T-helper 2 cell treated with Interferon-gamma antibody and Interleukin-4, amounts not matched to agents 100 ng/mL and 5 ng/mL, for 36 hours (primary cell): ENCODE measurements around the gene GIN1. TPM values are rescaled to one million over a fixed set of nuclear protein-coding genes. Genes with fewer than 3 reads are reported as not detected.
"Not testable (repeated sequence)": the region's sequence is repeated elsewhere in the genome, so short reads cannot be mapped to it uniquely, and the experiment has no call there.

Experiments used
- intact Hi-C: fragments of 100-400 bp; cut with micrococcal nuclease; formaldehyde crosslinking; loops from one replicate; pipeline ENCODE4 v1.15.1; 2023
- total RNA-seq: library from RNA; stranded (reverse); gene quantifications from 2 replicates; pipeline ENCODE4 v1.2.3, GENCODE V29; 2022

GIN1 gene
- total RNA-seq, 1 donor from 2014 or later, result 10.5 TPM

DNA sequence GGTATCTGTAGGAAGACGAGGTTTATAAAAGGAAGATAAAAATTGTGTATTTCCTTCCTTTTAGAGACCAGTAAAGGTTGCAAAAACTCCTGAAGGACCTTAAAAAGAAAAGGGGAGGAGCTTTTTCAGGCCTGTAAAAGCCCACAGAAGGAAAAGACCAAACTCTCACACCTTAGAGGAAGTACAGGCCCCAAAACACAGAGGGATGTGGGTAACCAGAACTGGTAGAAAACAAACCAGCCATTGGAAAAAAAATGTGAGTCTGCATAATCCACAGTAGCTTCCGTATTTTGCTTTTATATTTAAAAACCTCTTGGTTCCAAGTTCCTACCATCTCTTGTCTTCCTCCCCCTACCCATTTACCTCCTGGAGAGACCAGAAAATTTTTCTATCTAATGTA, 8.5 kb downstream of the GIN1 start:
- intact Hi-C loops, result loop anchor here (1.0 kb wide), 1 partner anchor 9 kb away; the partner anchor contains the start of genes GIN1 and PPIP5K2

DNA sequence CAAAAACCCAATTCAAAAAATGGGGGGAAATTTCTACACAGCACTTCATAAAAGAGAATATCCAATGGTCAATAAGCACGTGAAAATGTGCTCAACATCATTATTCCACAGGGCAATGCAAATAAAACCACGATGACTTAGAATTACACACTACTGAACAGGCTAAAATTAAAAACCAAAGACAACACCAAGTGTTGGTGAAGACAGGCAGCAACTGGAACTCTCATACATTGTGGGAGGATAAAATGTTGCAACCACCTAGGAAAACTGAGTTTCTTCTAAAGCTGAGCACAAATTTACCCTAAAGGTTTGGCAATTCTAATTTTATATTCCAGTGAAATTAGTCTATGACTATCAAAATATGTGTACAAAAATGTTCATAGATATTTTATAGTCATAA, 9.5 kb downstream of the GIN1 start:
- intact Hi-C loops, result no loop called here

DNA sequence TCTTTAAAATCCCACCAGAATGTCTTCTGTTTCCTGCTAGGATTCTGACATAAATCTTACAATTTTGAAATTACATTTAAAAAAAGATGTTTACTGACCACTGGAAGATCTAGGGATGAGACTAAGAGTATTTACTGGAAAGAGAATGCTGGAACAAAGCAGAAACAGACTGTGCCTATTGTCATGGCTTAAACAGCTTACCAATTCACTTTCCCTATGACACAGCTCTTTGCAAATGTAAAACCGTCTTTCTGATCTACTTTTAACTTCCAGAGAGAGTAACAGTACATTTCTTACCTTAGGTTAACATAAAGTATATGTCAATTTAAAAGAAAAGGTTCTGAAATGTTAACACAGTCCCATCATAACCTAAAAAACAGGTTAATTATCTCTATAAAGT, 10.7 kb downstream of the GIN1 start:
- intact Hi-C loops, result no loop called here

DNA sequence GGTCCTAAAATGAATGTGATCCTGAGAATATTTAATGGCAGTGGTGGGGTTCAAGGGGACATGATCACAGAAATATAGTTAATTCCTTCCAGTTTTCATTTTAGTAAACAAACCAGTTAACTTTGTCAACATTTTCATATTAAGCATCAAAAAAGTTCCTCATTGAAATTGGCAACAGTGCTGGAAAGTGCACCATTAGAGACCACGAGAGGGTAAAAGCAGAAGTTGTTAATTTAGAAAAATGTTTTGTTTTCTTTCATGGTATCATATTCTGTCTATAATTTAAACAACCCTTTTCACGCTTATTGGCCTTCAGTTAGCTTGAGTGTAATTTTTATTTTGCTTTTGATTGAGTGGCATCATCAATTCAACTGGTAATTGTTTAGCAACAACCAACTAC, 11.9 kb downstream of the GIN1 start:
- intact Hi-C loops, result no loop called here

DNA sequence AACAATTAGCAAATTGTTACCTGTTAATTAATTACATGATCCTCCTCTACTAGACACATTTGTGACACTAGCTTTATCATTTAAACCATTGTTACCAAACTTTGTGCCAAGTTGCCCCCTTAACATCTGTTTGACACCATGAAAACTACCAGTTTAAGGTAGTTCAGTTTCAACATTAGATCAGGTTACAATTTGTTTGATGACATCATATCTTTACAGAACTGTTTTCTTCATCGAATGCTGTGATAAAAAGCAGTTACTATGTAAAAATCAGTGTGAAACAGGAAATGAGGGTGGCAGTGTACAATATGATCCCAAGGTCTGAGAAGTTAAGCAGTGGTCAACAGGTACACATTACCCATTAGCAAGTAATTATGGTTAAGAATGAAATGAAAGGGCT, 17.7 kb downstream of the GIN1 start:
- intact Hi-C loops, result no loop called here

DNA sequence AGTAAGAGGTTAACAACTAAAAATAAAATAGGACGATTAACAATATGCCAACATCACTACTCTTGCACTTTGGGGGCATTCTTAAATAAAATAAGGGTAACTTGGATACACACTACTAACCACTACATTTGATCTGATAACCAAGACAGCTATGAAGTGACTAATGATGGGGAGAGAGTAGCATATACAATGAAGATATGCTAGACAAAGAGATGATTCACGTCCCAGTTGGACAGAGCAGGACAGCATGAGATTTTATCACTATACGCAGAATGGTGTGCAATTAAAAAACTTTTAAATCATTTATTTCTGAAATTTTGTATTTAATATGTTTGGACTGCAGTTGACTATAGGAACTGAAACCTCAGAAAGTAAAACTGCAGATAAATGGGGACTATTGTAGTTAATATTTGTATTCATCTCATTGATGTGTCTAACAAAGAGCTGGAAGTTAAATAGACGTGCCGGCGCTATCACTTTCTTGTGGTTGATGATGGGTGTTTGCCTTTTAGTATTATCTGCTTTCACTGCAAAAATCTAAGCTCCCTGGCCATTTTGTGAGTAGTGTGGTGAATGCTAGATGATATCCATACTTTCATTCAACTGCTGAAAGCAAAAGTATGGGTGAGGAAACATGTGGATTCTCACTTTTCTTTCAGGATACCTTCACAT, 18.7 kb downstream of the GIN1 start:
- intact Hi-C loops, result no loop called here

DNA sequence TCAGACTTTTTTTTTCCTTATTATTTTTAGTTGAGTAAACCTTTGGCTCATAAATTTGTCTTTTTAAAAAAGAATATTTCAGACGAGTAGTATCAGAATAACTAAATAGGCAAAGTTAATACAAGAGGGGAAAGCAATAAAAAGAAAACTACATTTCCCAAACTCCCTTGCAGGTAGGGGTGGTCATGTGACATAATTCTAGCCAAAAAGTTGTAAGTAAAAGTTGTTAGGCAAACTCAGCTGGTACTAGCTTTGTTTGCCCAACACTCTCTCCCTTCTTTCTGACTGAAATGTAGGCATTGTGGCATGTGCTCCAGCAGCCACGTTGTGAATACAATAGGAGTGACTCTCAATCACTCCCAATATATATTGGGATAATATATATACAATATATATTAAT, 20.9 kb downstream of the GIN1 start:
- intact Hi-C loops, result no loop called here

DNA sequence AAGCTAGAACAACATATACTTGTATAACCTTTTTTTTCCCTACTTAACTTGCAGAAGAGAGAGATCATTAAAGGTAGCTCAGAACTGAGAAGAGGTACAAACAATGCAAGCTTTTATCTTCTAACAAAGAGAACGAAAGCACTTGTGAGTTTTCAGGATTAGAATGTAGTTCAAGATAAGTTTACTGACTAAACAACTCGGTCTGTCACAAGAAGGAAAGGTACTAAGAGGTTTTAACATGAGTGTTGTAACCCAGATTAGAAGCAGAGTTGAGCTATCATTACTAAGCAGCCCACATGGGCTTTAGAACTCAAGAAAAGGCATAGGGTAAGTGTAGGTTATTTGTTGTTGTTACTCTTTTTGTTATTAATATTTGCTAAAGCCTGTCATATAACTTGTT, 25.2 kb downstream of the GIN1 start:
- intact Hi-C loops, result no loop called here

DNA sequence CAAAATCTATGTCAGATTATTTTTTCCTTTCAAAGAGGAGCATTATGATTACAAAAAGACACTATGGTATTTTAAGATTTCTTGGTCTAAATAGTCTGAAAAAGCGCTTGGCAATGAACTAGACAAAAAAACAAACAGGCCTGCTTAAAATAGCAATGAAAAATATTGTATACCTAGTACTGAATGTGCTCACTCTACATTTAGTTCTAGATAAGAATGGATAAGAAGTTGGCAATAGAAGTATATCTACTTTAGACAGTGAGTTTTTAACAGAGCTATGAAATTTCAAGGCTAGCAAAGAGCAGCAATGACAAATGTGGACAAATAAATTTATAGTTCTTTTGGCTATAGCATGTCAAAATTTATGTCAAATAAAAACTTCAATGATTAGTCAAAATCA, 26.2 kb downstream of the GIN1 start:
- intact Hi-C loops, result no loop called here

DNA sequence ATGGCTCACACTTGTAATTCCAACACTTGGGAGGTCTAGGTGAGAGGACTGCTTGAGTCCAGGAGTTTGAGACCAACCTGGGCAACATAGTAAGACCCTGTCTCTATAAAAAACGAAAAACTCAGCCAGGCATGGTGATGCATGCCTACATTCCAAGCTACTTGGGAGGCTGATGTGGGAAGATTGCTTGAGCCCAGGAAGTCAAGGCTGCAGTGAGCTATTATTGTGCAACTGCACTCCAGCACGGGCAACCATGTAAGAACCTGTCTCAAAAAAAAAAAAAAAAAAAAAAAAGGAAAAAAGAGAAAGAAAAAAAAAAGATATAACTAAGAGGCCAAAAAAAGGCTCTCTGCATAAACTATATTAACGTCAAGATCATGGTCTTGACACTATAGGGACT, 27.3 kb downstream of the GIN1 start:
- intact Hi-C loops, result no loop called here

DNA sequence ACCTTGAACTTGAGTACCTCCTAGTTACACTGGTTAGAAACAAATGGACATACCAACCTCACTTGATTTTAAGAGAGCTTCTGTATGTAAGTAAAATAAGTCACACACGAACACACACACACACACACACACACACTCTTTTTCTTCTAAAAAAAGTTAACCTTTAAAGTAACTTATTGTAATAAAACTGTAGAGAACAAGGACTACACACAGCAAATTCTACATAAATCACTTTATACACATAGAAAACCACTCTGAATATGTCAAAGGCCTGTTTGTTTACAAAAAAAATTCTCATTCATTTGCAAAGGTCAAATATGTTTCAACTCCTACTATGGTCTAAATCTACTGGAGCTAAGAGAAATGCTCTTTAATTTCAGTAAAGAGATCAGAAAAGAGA, 29.1 kb downstream of the GIN1 start:
- intact Hi-C loops, result no loop called here

DNA sequence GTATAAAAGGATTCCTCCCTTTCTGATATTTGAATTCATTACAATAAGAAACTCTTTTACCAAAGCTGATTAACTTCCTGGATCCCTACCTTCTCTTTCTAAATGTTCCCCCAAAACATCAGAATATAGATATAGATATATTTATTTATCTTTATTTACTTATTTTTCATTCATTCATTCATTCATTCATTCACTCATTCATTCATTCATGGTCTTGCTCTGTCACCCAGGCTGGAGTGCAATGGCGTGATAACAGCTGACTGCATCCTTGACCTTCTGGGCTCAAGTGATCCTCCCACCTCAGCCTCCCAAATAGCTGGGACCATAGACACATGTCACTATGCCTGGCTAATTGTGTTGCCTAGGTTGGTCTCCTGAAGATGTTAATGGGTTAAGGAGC, 30.7 kb downstream of the GIN1 start:
- intact Hi-C loops, result no loop called here

DNA sequence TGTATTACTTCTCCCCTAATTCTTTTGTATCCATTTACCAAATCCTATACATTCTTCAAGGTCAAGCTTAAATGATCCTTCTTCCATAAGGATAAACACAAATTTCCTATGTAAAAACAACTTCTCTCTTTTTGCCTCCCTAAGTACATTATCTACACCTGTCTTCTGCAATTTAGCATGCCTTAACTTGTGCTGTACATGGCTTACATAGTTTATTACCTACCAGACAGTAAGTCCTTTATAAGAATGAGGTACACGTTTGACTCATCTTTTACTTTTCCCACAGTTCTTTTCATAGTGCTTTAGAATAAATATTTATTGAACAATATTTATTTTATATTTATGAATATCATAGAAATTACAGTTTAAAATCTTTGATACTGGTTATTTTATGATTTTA, 33.4 kb downstream of the GIN1 start:
- intact Hi-C loops, result no loop called here

DNA sequence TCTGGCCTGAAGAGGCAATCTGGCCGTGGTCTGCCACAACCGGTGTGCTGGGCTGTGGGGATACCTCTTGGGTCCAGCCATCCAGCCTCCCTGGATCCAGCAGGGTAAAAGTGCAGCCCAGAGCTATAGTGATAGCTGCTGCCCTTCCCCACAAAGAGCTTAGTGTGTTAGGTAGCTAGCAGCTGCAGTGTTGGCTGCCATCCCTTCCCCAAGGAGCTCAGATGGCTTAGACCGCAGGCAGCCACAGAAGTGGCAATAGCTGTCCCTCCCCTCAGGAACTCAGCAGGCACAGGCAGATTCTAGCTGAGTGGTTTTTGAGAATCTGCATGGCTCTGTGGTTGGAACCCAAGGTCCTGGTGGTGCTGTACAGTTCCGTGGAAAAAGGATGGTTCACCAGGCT, 40.1 kb downstream of the GIN1 start:
- intact Hi-C loops, result no loop called here

DNA sequence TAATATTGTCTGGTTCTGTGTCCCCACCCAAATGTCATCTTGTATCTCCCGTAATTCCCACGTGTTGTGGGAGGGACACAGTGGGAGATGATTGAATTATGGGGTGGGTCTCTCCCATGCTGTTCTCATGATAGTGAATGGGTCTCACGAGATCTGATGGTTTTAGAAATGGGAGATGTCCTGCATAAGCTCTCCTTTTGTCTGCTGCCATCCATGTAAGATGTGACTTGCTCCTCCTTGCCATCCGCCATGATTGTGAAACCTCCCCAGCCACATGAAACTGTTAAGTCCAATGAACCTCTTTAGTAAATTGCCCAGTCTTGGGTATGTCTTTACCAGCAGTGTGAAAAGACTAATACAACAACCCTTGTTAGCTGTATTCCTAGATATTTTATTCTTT, 44.5 kb downstream of the GIN1 start:
- intact Hi-C loops, result no loop called here

DNA sequence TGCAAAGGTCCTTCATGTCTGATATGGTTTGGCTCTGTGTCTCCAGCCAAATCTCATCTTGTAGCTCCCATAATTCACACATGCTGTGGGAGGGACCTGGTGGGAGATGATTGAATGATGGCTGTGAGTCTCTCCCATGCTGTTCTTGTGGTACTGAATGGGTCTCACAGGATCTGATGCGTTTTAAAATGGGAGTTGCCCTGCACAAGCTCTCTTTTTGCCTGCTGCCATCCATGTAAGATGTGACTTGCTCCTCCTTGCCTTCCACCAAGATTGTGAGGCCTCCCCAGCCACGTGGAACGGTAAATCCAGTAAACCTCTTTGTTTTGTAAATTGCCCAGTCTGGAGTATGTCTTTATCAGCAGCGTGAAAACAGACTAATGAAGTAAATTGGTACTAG, 46.4 kb downstream of the GIN1 start:
- intact Hi-C loops, result not testable (repeated sequence)

DNA sequence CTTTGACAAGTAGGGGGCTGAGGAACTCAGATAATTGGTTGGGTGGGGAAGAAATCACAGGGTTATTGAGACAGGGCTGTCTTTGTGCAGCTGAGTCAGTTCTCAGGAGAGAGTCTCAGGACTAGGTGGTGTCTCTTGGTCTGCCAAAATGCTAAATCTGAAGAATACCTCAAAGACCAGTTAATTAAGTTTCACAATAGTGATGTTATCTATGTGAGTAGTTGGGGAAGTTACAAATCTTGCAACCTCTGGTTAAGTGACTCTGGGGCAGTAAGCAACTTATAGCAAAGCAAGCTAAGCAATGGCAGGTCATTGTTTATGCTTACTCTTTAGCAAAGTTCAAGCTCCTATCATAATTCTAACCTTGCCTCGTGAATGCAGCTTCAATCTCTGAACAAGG, 53.6 kb downstream of the GIN1 start:
- intact Hi-C loops, result no loop called here

DNA sequence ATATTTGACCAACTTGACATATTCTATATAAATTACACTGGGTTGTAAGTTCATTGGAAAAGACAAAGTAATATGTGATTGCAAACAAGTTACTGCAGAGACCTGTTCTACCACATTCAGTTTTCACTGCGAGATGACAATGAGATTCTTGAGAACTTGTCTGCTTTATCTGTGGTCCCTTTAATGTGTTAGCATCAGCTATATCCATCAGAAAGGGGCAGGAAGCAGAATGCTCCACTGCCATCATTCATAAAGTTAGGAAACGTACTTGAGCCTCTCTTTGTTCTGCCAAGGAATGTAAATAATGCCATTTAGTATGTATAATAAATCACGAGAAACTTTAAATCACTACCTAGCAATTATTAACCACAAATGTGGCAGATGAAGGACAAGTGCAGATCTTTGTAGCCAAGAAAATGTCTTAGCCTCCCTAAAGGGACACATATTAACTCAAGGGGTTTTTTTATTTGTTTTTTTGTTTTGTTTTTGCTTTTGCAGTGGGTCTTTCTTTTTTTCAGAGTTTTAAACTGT, 59.4 kb downstream of the GIN1 start:
- intact Hi-C loops, result no loop called here

DNA sequence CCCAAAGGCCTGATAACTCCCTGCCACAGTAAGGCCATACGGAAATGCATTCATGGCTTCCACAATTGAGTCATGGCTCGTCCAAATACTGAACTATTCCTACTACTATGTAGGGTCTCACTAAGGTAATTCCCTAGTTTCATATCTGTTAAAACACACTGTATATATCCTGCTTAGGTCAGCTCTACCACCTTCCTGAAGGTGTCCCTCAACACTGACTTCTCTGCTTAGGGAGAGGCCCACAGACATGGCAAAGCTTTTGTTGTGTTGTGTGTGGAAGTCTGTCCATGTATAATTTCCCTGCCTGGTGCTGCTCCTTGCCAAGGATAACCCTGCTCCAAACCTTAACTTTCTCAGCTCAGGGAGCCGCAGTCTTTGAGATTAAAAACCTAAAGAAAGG, 60.4 kb downstream of the GIN1 start:
- intact Hi-C loops, result no loop called here

DNA sequence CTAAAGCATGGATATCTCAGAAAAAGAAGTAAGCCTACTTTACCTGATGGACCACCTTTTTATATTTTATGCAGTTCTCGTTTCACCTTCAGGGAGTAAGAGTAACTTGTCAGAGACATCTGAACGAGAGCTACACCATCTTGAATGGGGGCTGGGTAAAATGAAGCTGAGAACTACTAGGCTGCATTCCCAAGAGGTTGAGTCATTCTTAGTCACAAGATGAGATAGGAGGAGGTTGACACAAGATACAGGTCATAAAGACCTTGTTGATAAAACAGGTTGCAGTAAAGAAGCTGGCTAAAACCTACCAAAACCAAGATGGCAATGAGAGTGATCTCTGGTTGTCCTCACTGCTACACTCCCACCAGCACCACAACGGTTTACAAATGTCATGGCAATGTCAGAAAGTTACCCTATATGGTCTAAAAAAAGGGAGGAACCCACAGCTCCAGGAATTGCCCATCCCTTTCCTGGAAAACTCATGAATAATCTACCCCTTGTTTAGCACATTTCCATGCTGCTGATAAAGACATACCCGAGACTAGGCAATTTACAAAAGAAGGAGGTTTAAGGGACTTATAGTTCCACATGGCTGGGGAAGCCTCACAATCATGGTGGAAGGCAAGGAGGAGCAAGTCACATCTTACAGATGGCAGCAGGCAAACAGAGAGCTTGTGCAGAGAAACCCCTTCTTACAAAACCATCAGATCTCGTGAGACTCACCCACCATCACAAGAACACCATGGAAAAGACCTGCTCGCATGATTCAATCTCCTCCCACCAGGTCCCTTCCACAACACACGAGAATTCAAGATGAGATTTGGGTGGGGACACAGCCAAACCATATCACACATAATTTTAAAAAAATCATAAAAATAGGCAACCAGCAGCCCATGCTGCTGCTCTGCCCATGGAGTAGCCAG, 62.5 kb downstream of the GIN1 start:
- intact Hi-C loops, result no loop called here

DNA sequence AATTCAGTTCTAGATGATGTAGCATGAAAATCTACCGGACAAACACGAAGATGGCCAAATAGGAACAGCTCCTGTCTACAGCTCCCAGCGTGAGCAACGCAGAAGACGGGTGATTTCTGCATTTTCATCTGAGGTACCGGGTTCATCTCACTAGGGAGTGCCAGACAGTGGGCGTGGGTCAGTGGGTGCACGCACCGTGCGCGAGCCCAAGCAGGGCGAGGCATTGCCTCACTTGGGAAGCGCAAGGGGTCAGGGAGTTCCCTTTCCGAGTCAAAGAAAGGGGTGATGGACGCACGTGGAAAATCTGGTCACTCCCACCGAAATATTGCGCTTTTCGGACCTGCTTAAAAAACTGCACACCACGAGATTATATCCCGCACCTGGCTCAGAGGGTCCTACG, 73.2 kb downstream of the GIN1 start:
- intact Hi-C loops, result not testable (repeated sequence)

DNA sequence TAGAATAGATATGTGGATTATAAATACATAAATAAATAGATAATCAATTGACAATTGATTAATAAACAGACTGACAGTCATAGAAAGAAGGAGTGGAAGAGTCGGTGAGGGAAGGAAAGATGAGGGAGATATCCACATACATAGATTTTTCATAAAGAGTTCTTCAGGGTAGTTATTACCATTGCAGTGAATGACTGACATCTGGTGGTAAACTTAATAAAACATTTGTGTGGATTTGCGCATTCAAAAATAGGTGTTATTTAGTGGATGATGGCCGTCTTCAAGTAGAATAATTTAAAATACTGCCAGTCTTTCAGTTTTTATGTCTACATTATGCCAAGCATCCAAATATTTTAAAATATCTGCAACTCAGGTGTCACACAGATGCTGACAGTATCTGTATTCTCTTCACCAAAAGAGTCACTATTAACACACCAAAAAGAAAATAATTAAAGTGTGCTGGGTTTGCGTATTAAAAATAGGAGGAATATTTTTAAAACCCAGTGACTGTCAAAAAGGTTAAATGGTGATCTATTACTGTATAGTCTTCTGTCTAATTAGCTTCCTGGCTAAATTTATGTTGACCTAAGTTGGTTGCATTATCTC, 78.8 kb downstream of the GIN1 start:
- intact Hi-C loops, result loop anchor here (1.0 to 5.0 kb wide), 4 partner anchors 96 to 459 kb away; no protein-coding TSS in a partner anchor
